ENCODE results near the gene RAB33A.

Gene RAB33A

GRCh38 chrX:130171446-130172126 is at the start of gene RAB33A:
Gene RAB33A (plus strand): TSS chrX:130171962. CDS start chrX:130172063, 101 bp downstream.
- DNase-seq (ENCODE audit: low read depth in 2 of 2), result peak in 1 of 2 donors; percentile 25

- no peak for DNase-seq (ENCODE audit: low read depth in 2 of 2)
Observed at GRCh38 chrX:130124577-130124976, 47.2 kb upstream of the RAB33A start.

- no peak for DNase-seq (ENCODE audit: low read depth in 2 of 2)
Observed at GRCh38 chrX:130125091-130125874, 46.5 kb upstream of the RAB33A start.

- DNase-seq (ENCODE audit: low read depth in 2 of 2), result no peak
Observed at GRCh38 chrX:130130990-130131389, 40.8 kb upstream of the RAB33A start.

- no peak for DNase-seq (ENCODE audit: low read depth in 2 of 2)
Observed at GRCh38 chrX:130136496-130136895, 35.3 kb upstream of the RAB33A start.

- no peak for DNase-seq (ENCODE audit: low read depth in 2 of 2)
Observed at GRCh38 chrX:130136961-130137360, 34.8 kb upstream of the RAB33A start.

- DNase-seq (ENCODE audit: low read depth in 2 of 2), result no peak
Observed at GRCh38 chrX:130139474-130140201, 32.1 kb upstream of the RAB33A start.

GRCh38 chrX:130144509-130144908 is 27.3 kb upstream of the RAB33A start:
- no peak for DNase-seq (ENCODE audit: low read depth in 2 of 2)

- DNase-seq (ENCODE audit: low read depth in 2 of 2), result no peak
Observed at GRCh38 chrX:130145123-130145522, 26.6 kb upstream of the RAB33A start.

GRCh38 chrX:130147631-130148030 is 24.1 kb upstream of the RAB33A start:
- no peak for DNase-seq (ENCODE audit: low read depth in 2 of 2)

- no peak for DNase-seq (ENCODE audit: low read depth in 2 of 2)
Observed at GRCh38 chrX:130155564-130155963, 16.2 kb upstream of the RAB33A start.

- no peak for DNase-seq (ENCODE audit: low read depth in 2 of 2)
Observed at GRCh38 chrX:130158311-130158710, 13.5 kb upstream of the RAB33A start.

- DNase-seq (ENCODE audit: low read depth in 2 of 2), result no peak
Observed at GRCh38 chrX:130159776-130160175, 12.0 kb upstream of the RAB33A start.

- no peak for DNase-seq (ENCODE audit: low read depth in 2 of 2)
Observed at GRCh38 chrX:130162094-130162735, 9.5 kb upstream of the RAB33A start.

GRCh38 chrX:130163398-130163797 is 8.4 kb upstream of the RAB33A start:
- no peak for DNase-seq (ENCODE audit: low read depth in 2 of 2)

GRCh38 chrX:130165181-130165702 is 6.5 kb upstream of the RAB33A start:
- no peak for DNase-seq (ENCODE audit: low read depth in 2 of 2)

- peak; percentile 76 to 77 for DNase-seq (ENCODE audit: low read depth in 2 of 2)
Observed at GRCh38 chrX:130165703-130166502, 5.9 kb upstream of the RAB33A start, which contains the start of gene AIFM1. Gene AIFM1 (minus strand): TSS chrX:130165841. CDS start chrX:130165656, 185 bp downstream.

- no peak for DNase-seq (ENCODE audit: low read depth in 2 of 2)
Observed at GRCh38 chrX:130166503-130166777, 5.3 kb upstream of the RAB33A start.

- DNase-seq (ENCODE audit: low read depth in 2 of 2), result no peak
Observed at GRCh38 chrX:130167040-130167439, 4.7 kb upstream of the RAB33A start.

GRCh38 chrX:130170752-130171445 is 863 bp upstream of the RAB33A start:
- DNase-seq (ENCODE audit: low read depth in 2 of 2), result peak in 1 of 2 donors; percentile 45
